Measurements from ENCODE around the gene GLS.
A peak's percentile ranks its signal among the peaks of the same experiment; 100 is the strongest.
"Not testable (repeated sequence)": the region's sequence is repeated elsewhere in the genome, so short reads cannot be mapped to it uniquely, and the experiment has no call there.

GLS gene

DNA sequence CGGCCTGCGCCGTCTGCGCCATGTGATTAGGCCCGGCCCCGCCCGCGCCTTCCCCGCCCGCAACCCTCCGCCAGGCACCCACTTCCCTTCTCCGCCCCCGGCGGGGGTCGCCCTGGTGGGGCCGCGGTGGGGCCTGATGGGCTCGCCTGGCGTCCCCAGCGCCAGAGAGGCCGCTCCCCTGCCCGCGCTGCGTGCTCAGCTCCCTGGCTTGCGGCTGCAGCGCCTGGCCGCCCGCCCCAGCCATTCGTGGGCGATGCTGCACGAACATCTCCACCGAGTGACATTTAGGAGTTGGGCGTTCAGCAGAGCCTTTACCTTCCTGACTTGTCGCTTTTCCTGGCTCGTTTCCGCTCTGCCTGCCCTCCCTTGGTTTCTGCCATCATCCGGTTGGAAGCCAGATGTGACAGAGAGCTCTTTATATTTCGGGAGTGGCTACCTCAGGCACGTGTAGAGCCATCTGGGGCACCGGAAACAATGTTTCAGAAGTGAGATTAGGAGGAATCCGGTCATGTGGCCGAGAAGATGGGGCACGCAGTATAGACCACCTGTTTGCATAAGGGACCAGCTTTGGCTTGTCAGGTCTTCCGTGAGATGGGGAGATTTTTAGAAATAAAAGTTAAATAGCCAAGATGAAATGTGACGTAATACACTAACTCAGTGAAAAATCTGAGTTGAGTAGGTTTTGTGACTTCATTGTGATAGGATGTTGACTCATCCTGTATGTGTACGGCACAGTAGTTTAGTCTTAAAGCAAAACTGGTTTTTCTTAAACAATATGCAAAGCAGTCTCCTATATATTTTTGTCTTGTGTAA is 1.2 kb downstream of the GLS start:
- H3K4me3 ChIP-seq (replicated peaks; ENCODE audit: insufficient read depth, low read length), result peak overlapping the region; percentile 75
- no peaks in the 10 kb centered on the region for H3K27me3 ChIP-seq (ENCODE audit: insufficient read depth, poor library complexity, severe bottlenecking)
- peak; percentile 53 to 76 for DNase-seq (ENCODE audit: low read depth in 1 of 2, low spot score in 1 of 2)
- TF ChIP-seq GABPA (IDR thresholded peaks at IDR 0.05; ENCODE audit: low read depth) (0 out of 2 replicates have a peak, but pooled peaks have one; percentile 9), SPI1 (IDR thresholded peaks at IDR 0.05; ENCODE audit: borderline replicate concordance, low read depth) (peak; percentile 69), POLR2AphosphoS5 (IDR thresholded peaks at IDR 0.05; ENCODE audit: low read depth) (peak; percentile 86)
- TF ChIP-seq, protein P1, sequence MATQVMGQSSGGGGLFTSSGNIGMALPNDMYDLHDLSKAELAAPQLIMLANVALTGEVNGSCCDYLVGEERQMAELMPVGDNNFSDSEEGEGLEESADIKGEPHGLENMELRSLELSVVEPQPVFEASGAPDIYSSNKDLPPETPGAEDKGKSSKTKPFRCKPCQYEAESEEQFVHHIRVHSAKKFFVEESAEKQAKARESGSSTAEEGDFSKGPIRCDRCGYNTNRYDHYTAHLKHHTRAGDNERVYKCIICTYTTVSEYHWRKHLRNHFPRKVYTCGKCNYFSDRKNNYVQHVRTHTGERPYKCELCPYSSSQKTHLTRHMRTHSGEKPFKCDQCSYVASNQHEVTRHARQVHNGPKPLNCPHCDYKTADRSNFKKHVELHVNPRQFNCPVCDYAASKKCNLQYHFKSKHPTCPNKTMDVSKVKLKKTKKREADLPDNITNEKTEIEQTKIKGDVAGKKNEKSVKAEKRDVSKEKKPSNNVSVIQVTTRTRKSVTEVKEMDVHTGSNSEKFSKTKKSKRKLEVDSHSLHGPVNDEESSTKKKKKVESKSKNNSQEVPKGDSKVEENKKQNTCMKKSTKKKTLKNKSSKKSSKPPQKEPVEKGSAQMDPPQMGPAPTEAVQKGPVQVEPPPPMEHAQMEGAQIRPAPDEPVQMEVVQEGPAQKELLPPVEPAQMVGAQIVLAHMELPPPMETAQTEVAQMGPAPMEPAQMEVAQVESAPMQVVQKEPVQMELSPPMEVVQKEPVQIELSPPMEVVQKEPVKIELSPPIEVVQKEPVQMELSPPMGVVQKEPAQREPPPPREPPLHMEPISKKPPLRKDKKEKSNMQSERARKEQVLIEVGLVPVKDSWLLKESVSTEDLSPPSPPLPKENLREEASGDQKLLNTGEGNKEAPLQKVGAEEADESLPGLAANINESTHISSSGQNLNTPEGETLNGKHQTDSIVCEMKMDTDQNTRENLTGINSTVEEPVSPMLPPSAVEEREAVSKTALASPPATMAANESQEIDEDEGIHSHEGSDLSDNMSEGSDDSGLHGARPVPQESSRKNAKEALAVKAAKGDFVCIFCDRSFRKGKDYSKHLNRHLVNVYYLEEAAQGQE (IDR thresholded peaks at IDR 0.05; ENCODE audit: insufficient replicate concordance, low read depth), result no peak
- TF ChIP-seq, protein P2, sequence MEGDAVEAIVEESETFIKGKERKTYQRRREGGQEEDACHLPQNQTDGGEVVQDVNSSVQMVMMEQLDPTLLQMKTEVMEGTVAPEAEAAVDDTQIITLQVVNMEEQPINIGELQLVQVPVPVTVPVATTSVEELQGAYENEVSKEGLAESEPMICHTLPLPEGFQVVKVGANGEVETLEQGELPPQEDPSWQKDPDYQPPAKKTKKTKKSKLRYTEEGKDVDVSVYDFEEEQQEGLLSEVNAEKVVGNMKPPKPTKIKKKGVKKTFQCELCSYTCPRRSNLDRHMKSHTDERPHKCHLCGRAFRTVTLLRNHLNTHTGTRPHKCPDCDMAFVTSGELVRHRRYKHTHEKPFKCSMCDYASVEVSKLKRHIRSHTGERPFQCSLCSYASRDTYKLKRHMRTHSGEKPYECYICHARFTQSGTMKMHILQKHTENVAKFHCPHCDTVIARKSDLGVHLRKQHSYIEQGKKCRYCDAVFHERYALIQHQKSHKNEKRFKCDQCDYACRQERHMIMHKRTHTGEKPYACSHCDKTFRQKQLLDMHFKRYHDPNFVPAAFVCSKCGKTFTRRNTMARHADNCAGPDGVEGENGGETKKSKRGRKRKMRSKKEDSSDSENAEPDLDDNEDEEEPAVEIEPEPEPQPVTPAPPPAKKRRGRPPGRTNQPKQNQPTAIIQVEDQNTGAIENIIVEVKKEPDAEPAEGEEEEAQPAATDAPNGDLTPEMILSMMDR (IDR thresholded peaks at IDR 0.05; ENCODE audit: insufficient read depth, low read length), result no peak
- peak overlapping the region; percentile 85 for H3K27ac ChIP-seq (replicated peaks)

DNA sequence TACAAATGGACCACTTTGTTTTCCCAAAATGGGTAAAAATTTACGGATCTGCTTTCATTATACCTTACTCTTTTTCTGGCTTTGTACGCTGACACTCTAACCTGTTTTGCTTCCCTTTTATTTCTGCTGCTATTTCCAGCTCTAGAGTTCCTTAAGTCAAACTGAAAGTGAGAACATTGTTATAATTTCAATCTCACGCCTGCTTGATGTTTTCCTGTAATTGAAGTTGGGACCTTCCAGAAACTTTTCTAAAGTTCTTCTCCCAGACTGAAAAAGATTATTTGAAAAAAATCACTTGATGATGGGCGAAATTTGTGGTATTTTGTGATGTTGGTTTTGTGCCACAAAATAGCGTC is 1.8 kb downstream of the GLS start:
- TF ChIP-seq, protein P1 (IDR thresholded peaks at IDR 0.05; ENCODE audit: insufficient replicate concordance, low read depth), result no peak
- TF ChIP-seq POLR2AphosphoS5 (IDR thresholded peaks at IDR 0.05; ENCODE audit: low read depth) (no peak), GABPA (IDR thresholded peaks at IDR 0.05; ENCODE audit: low read depth) (no peak), SPI1 (IDR thresholded peaks at IDR 0.05; ENCODE audit: borderline replicate concordance, low read depth) (no peak)
- TF ChIP-seq, protein P2 (IDR thresholded peaks at IDR 0.05; ENCODE audit: insufficient read depth, low read length), result no peak
- no peak for DNase-seq (ENCODE audit: low read depth in 1 of 2, low spot score in 1 of 2)
- Histone ChIP-seq H3K4me3 (replicated peaks; ENCODE audit: insufficient read depth, low read length) (peak overlapping the region; percentile 75), H3K27me3 (ENCODE audit: insufficient read depth, poor library complexity, severe bottlenecking) (no peaks in the 10 kb centered on the region), H3K27ac (replicated peaks) (peak overlapping the region; percentile 85)

DNA sequence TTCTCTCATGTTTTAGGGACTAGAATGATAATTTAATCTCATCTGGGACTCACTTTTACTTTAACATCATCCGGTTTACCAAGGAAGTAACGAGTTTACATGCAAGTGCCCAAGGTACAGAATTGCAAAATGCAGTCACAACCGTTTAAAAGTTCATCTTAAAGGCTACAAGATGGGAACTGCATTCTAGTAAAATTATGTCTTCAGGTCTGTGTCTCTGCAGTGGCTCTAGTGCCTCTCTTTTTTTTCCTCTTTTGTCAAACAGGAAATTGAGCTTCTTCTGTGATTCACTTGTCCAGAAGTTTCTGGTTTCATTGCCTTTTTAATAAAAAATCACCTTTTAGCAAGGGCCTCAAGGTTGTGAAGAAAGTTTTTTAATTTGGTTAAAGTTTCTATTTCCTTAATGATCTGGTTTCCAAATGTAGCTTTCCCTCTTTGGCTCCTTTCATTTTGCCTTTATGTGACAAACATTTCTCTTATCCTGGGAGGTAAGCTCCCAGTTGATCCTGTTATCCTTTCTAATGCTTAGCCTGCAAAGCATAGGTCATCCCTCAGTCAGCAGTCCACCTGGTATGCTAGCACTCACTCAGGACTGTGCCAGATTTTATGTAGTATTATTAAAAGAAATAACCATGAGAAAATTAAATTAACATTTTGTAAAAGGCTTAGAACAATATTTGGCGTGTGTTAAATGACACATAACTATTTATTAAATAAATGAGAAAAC is 2.4 kb downstream of the GLS start:
- Histone ChIP-seq H3K4me3 (replicated peaks; ENCODE audit: insufficient read depth, low read length) (peak overlapping the region; percentile 75), H3K27ac (replicated peaks) (peak overlapping the region; percentile 85), H3K27me3 (ENCODE audit: insufficient read depth, poor library complexity, severe bottlenecking) (no peaks in the 10 kb centered on the region)
- peak in 1 of 2 experiments; percentile 40 for DNase-seq (ENCODE audit: low read depth in 1 of 2, low spot score in 1 of 2)
- TF ChIP-seq GABPA (IDR thresholded peaks at IDR 0.05; ENCODE audit: low read depth) (no peak), SPI1 (IDR thresholded peaks at IDR 0.05; ENCODE audit: borderline replicate concordance, low read depth) (no peak), POLR2AphosphoS5 (IDR thresholded peaks at IDR 0.05; ENCODE audit: low read depth) (no peak)
- TF ChIP-seq, protein P1 (IDR thresholded peaks at IDR 0.05; ENCODE audit: insufficient replicate concordance, low read depth), result no peak
- TF ChIP-seq, protein P2 (IDR thresholded peaks at IDR 0.05; ENCODE audit: insufficient read depth, low read length), result no peak

DNA sequence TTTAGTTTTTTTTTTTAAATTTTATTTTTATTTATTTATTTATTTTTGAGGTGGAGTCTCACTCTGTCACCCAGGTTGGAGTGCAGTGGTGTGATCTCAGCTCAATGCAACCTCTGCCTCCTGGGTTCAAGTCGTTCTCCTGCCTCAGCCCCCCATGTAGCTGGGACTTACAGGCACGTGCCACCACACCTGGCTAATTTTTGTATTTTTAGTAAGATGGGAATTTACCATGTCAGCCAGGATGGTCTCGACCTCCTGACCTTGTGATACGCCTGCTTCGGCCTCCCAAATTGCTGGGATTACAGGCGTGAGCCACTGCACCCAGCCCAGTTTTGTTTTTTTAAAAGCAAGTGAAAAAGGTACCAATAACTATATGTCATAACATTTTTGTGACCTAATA is 5.2 kb downstream of the GLS start:
- not testable (repeated sequence) for DNase-seq (ENCODE audit: low read depth in 1 of 2, low spot score in 1 of 2); H3K4me3 ChIP-seq (replicated peaks; ENCODE audit: insufficient read depth, low read length); H3K27me3 ChIP-seq (ENCODE audit: insufficient read depth, poor library complexity, severe bottlenecking); H3K27ac ChIP-seq (replicated peaks)
